ENCODE measurements around the gene GPR75.
"Not testable (repeated sequence)": the region's sequence is repeated elsewhere in the genome, so short reads cannot be mapped to it uniquely, and the experiment has no call there.

Gene GPR75

DNA sequence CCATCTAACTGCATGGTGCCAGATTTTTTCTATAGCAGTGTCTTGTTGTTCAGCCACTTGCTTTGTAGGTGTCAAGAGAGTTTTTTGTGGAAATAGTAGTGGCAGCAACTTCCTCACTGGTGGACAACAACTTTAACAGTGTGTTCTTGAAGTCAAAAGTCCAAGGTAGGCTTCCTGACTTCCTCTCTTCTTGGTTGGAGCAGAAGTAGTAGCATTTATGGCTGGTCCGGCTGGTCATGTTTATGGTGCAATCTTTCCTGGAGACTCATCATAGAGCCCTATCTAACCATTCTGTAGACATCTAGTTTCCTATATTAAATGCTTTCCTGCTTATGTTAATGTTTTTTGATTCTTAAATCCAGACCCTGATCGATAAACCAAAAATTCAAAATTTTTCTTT lies 11.7 kb downstream of the GPR75 start:
- TF ChIP-seq CTCF (IDR thresholded peaks at IDR 0.05; ENCODE audit: low read depth, low read length) (no peak), EZH2phosphoT487 (IDR thresholded peaks at IDR 0.05; ENCODE audit: low read depth) (no peak)
- Histone ChIP-seq H3K27ac (ENCODE audit: low read length) (no peak overlapping the region), H3K79me2 (ENCODE audit: low read length) (no peaks in the 10 kb centered on the region)

DNA sequence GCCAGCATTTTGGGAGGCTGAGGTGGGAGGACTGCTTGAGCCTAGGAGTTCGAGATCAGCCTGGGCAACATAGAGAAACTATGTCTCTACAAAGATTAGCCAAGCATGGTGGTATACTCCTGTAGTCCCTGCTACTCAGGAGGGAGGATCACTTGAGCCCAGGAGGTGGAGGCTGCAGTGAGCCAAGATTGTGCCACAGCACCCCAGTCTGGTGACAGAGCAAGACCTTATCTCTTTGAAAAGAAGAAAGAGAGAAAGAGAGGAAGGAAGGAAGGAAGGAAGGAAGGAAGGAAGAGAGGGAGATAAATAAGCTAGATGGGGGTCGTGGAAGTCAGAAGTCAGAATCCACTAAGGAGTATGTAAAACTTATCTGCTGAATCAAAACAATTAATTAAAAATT lies 16.2 kb downstream of the GPR75 start:
- Histone ChIP-seq H3K36me3 (replicated peaks; ENCODE audit: low read depth, low read length) (no peaks in the 10 kb centered on the region), H3K27ac (ENCODE audit: low read length) (no peak overlapping the region), H3K9me3 (ENCODE audit: insufficient read depth, low read length) (no peaks in the 10 kb centered on the region), H3K4me3 (ENCODE audit: low read length) (no peak overlapping the region), H2AFZ (ENCODE audit: low read depth, low read length) (no peak overlapping the region), H3K27me3 (ENCODE audit: low read depth, low read length) (no peaks in the 10 kb centered on the region), H3K9ac (ENCODE audit: low read length) (no peak overlapping the region), H3K4me2 (ENCODE audit: low read length) (no peak overlapping the region), H4K20me1 (ENCODE audit: insufficient read depth, low read length) (no peaks in the 10 kb centered on the region), H3K4me1 (ENCODE audit: low read length) (no peaks in the 10 kb centered on the region), H3K79me2 (ENCODE audit: low read length) (no peaks in the 10 kb centered on the region)
- TF ChIP-seq CTCF (IDR thresholded peaks at IDR 0.05; ENCODE audit: low read depth, low read length) (no peak), EZH2phosphoT487 (IDR thresholded peaks at IDR 0.05; ENCODE audit: low read depth) (no peak)

More for the DNA sequence above, 11.7 kb downstream of the GPR75 start:
- H3K36me3 ChIP-seq (replicated peaks; ENCODE audit: low read depth, low read length): peaks cover 5% of the 10 kb centered on the region
- no peak overlapping the region for H3K9ac ChIP-seq (ENCODE audit: low read length)
- H4K20me1 ChIP-seq (ENCODE audit: insufficient read depth, low read length): no peaks in the 10 kb centered on the region
- H3K4me2 ChIP-seq (ENCODE audit: low read length): no peak overlapping the region
- H3K4me1 ChIP-seq (ENCODE audit: low read length): no peaks in the 10 kb centered on the region
- H3K9me3 ChIP-seq (ENCODE audit: insufficient read depth, low read length): no peaks in the 10 kb centered on the region
- H2AFZ ChIP-seq (ENCODE audit: low read depth, low read length): no peak overlapping the region
- H3K4me3 ChIP-seq (ENCODE audit: low read length): no peak overlapping the region
- H3K27me3 ChIP-seq (ENCODE audit: low read depth, low read length): no peaks in the 10 kb centered on the region

GRCh38 chr2:53842891-53843290 lies 16.9 kb downstream of the GPR75 start:
- no peaks in the 10 kb centered on the region for H3K79me2 ChIP-seq (ENCODE audit: low read length)
- no peaks in the 10 kb centered on the region for H4K20me1 ChIP-seq (ENCODE audit: insufficient read depth, low read length)
- no peak overlapping the region for H3K27ac ChIP-seq (ENCODE audit: low read length)
- no peak overlapping the region for H3K9ac ChIP-seq (ENCODE audit: low read length)
- no peaks in the 10 kb centered on the region for H3K36me3 ChIP-seq (replicated peaks; ENCODE audit: low read depth, low read length)
- H2AFZ ChIP-seq (ENCODE audit: low read depth, low read length): no peak overlapping the region
- no peak overlapping the region for H3K4me2 ChIP-seq (ENCODE audit: low read length)
- no peaks in the 10 kb centered on the region for H3K4me1 ChIP-seq (ENCODE audit: low read length)
- TF ChIP-seq CTCF (IDR thresholded peaks at IDR 0.05; ENCODE audit: low read depth, low read length) (no peak), EZH2phosphoT487 (IDR thresholded peaks at IDR 0.05; ENCODE audit: low read depth) (no peak)
- no peaks in the 10 kb centered on the region for H3K27me3 ChIP-seq (ENCODE audit: low read depth, low read length)
- no peak overlapping the region for H3K4me3 ChIP-seq (ENCODE audit: low read length)
- no peaks in the 10 kb centered on the region for H3K9me3 ChIP-seq (ENCODE audit: insufficient read depth, low read length)

DNA sequence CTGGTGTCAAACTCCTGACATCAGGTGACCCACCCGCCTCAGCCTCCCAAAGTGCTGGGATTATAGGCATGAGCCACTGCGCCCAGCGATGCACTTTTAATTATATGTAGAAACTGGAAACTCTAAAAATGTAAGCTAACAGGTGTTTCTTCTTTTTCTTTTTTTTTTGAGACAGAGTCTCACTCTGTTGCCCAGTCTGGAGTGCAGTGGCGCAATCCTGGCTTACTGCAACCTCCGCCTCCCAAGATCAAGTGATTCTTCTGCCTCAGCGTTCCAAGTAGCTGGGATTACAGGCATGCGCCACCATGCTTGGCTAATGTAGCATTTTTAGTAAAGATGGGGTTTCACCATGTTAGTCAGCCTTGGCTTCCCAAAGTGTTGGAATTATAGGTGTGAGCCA lies 18.1 kb downstream of the GPR75 start:
- H3K27ac ChIP-seq (ENCODE audit: low read length); H3K4me3 ChIP-seq (ENCODE audit: low read length); H3K27me3 ChIP-seq (ENCODE audit: low read depth, low read length); H3K9me3 ChIP-seq (ENCODE audit: insufficient read depth, low read length); H3K36me3 ChIP-seq (replicated peaks; ENCODE audit: low read depth, low read length); H3K4me1 ChIP-seq (ENCODE audit: low read length); H4K20me1 ChIP-seq (ENCODE audit: insufficient read depth, low read length); H3K9ac ChIP-seq (ENCODE audit: low read length); H3K4me2 ChIP-seq (ENCODE audit: low read length); H2AFZ ChIP-seq (ENCODE audit: low read depth, low read length); H3K79me2 ChIP-seq (ENCODE audit: low read length): not testable (repeated sequence)

DNA sequence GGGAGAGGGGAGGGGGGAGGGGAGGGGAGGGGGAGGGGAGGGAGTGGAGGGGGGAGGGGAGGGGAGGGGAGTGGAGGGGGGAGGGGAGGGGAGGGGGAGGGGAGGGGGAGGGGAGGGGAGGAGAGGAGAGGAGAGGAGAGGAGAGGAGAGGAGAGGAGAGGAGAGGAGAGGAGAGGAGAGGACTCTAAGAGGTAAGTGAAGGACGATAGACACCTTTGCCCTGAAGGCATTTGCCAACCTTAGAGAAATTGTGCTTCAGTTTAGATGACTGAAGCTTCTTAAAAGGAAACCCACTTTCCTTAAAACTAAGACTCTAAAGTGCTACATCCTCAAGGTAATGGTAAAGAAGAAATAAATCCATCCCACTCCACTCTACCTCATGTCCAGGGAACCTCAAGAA lies 19.2 kb downstream of the GPR75 start:
- H3K4me2 ChIP-seq (ENCODE audit: low read length): no peak overlapping the region
- no peaks in the 10 kb centered on the region for H3K79me2 ChIP-seq (ENCODE audit: low read length)
- H3K4me3 ChIP-seq (ENCODE audit: low read length): no peak overlapping the region
- no peak overlapping the region for H2AFZ ChIP-seq (ENCODE audit: low read depth, low read length)
- no peak overlapping the region for H3K9ac ChIP-seq (ENCODE audit: low read length)
- H3K9me3 ChIP-seq (ENCODE audit: insufficient read depth, low read length): no peaks in the 10 kb centered on the region
- no peaks in the 10 kb centered on the region for H3K27me3 ChIP-seq (ENCODE audit: low read depth, low read length)
- peaks cover 6% of the 10 kb centered on the region for H3K4me1 ChIP-seq (ENCODE audit: low read length)
- H3K27ac ChIP-seq (ENCODE audit: low read length): no peak overlapping the region
- TF ChIP-seq EZH2phosphoT487 (IDR thresholded peaks at IDR 0.05; ENCODE audit: low read depth): no peak
- H3K36me3 ChIP-seq (replicated peaks; ENCODE audit: low read depth, low read length): no peaks in the 10 kb centered on the region
- H4K20me1 ChIP-seq (ENCODE audit: insufficient read depth, low read length): no peaks in the 10 kb centered on the region

DNA sequence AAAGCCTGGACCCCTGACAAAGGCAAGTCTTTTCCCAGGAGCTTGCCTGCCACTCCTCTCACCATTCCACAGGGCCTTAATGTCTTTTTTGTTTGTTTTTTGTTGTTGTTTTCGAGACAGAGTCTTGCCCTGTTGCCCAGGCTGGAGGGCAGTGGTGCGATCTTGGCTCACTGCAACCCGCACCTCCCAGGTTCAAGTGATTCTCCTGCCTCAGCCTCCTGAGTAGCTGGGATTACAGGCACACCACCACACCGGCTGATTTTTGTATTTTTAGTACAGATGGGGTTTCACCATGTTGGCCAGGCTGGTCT lies 29.8 kb downstream of the GPR75 start:
- not testable (repeated sequence) for H3K27ac ChIP-seq (ENCODE audit: low read length); H3K4me3 ChIP-seq (ENCODE audit: low read length); H3K9me3 ChIP-seq (ENCODE audit: insufficient read depth, low read length); H3K4me1 ChIP-seq (ENCODE audit: low read length); H2AFZ ChIP-seq (ENCODE audit: low read depth, low read length); H3K9ac ChIP-seq (ENCODE audit: low read length); H3K79me2 ChIP-seq (ENCODE audit: low read length); H4K20me1 ChIP-seq (ENCODE audit: insufficient read depth, low read length); H3K4me2 ChIP-seq (ENCODE audit: low read length); H3K27me3 ChIP-seq (ENCODE audit: low read depth, low read length); H3K36me3 ChIP-seq (replicated peaks; ENCODE audit: low read depth, low read length)
